Neural cell (in vitro differentiated cells): ENCODE data around the gene FAAH.

Source experiments
- EP300 ChIP-seq: fragments of 450-650 bp; conservative IDR thresholded peaks from 2 replicates; pipeline ENCODE4 v1.6.1; 2014; ENCODE audit warnings: antibody characterized with exemption, mild to moderate bottlenecking, moderate library complexity; ENCODE audit not compliant: poor library complexity, severe bottlenecking
- TF ChIP-seq, protein P1 (sequence below): fragments of 450-650 bp; IDR thresholded peaks from 2 replicates; pipeline ENCODE4 v1.5.1; 2014; ENCODE audit warnings: antibody characterized with exemption, mild to moderate bottlenecking, moderate library complexity; ENCODE audit not compliant: poor library complexity, severe bottlenecking

DNA sequence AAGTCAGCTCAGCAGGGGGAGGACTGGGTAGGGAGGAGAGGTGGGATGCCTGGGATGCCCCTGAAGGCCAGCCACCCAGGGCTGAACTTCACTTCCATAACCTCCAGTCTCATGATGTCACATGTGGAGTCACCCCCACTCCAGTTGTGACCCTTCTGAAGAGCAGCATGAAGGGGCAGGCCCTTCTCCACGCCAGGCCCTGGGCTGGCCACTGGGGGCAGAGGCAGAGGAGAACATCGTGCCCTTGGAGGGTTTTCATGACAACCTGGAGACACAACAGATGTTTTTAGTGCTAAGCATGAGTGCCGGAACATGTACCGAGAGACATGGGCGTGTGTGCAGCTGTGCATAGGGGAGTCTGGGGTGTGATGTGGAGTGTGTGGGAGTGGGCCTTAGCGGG lies 37.6 kb downstream of the FAAH start:
- TF ChIP-seq, protein P1, sequence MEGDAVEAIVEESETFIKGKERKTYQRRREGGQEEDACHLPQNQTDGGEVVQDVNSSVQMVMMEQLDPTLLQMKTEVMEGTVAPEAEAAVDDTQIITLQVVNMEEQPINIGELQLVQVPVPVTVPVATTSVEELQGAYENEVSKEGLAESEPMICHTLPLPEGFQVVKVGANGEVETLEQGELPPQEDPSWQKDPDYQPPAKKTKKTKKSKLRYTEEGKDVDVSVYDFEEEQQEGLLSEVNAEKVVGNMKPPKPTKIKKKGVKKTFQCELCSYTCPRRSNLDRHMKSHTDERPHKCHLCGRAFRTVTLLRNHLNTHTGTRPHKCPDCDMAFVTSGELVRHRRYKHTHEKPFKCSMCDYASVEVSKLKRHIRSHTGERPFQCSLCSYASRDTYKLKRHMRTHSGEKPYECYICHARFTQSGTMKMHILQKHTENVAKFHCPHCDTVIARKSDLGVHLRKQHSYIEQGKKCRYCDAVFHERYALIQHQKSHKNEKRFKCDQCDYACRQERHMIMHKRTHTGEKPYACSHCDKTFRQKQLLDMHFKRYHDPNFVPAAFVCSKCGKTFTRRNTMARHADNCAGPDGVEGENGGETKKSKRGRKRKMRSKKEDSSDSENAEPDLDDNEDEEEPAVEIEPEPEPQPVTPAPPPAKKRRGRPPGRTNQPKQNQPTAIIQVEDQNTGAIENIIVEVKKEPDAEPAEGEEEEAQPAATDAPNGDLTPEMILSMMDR: no peak
- TF ChIP-seq EP300: no peak
